Activated T-helper 2 cell treated with anti-CD3 and anti-CD28 coated beads, Interferon-gamma antibody, Interleukin-2, Interleukin-4, amounts not matched to agents 10 μg/mL and 5 μg/mL and 100 μg/mL, durations not matched to agents 14 hours and 24 hours and 36 hours (primary cell): ENCODE measurements around the gene CDC14B. TPM values are rescaled to one million over a fixed set of nuclear protein-coding genes. Genes with fewer than 3 reads are reported as not detected.
"Not testable (repeated sequence)": the region's sequence is repeated elsewhere in the genome, so short reads cannot be mapped to it uniquely, and the experiment has no call there.

Source experiments
- DNase-seq: peaks from one replicate; pipeline ENCODE4 v3.0.0; 2021; ENCODE audit warnings: low spot score
- H3K27ac Mint-ChIP-seq: one replicate; pipeline ENCODE4 v1.8.0; 2021; ENCODE audit warnings: mixed read lengths
- H3K27me3 Mint-ChIP-seq: one replicate; pipeline ENCODE4 v1.8.0; 2021; ENCODE audit warnings: low read depth, mixed read lengths
- H3K36me3 Mint-ChIP-seq: one replicate; pipeline ENCODE4 v1.8.0; 2021; ENCODE audit warnings: low read depth, mixed read lengths
- H3K4me1 Mint-ChIP-seq: one replicate; pipeline ENCODE4 v1.8.0; 2021; ENCODE audit warnings: low read depth, mixed read lengths
- H3K4me3 Mint-ChIP-seq: one replicate; pipeline ENCODE4 v1.8.0; 2021; ENCODE audit warnings: low read depth, mild to moderate bottlenecking, moderate library complexity, mixed read lengths
- H3K9me3 Mint-ChIP-seq: one replicate; pipeline ENCODE4 v1.8.0; 2021; ENCODE audit warnings: mixed read lengths
- intact Hi-C: fragments of 100-400 bp; cut with micrococcal nuclease; formaldehyde crosslinking; loops from one replicate; pipeline ENCODE4 v1.15.1; 2023
- total RNA-seq: library from RNA; stranded (reverse); gene quantifications from 2 replicates; pipeline ENCODE4 v1.2.3, GENCODE V29; 2022

The CDC14B gene
- total RNA-seq, 1 donor from 2014 or later = 6.5 TPM

DNA sequence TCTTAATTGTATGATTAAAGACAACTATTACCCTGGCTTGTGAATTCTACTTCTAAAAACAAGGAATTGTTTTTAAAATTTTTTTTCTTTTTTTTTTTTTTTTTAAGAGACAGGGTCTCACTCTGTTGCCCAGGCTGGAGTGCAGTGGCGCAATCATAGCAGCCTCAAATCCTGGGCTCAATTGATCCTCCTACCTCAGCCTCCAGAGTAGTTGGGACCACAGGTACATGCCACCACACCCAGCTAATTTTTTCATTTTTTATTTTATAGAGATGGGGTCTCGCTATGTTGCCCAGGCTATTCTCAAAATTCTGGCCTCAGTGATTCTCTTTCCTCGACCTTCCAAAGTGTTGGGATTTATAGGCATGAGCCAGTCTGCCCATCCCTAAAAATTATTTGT, 107.4 kb downstream of the CDC14B start:
- no peak for DNase-seq
- Mint-ChIP-seq H3K27me3 (no peaks in the 10 kb centered on the region), H3K4me3 (no peak overlapping the region), H3K27ac (no peak overlapping the region), H3K4me1 (peaks cover 1% of the 10 kb centered on the region), H3K36me3 (no peaks in the 10 kb centered on the region), H3K9me3 (no peaks in the 10 kb centered on the region)
- intact Hi-C loops = no loop called here

DNA sequence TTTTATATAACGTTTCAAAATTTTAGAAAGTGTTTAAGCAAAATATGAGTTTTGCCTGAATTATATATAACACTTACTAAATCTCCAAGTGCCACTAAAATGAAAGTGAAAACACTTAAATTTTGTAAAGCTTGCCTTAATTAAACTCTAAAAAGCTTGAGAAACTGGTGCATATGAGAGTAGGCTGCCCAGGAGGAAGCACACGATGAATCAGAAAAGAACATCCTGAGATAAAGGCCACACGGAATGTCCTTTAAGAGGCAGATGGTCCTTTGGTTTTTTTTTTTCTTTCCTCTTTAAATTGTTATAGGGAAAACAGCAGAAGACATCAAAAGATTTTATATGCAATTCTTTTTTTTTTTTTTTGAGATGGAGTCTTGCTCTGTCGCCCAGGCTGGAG, 109.4 kb downstream of the CDC14B start:
- H3K27me3 Mint-ChIP-seq = no peaks in the 10 kb centered on the region
- intact Hi-C loops = no loop called here
- DNase-seq = no peak
- H3K27ac Mint-ChIP-seq = no peak overlapping the region
- H3K36me3 Mint-ChIP-seq = no peaks in the 10 kb centered on the region
- H3K9me3 Mint-ChIP-seq = no peaks in the 10 kb centered on the region
- H3K4me1 Mint-ChIP-seq = peaks cover 1% of the 10 kb centered on the region
- no peak overlapping the region for H3K4me3 Mint-ChIP-seq

DNA sequence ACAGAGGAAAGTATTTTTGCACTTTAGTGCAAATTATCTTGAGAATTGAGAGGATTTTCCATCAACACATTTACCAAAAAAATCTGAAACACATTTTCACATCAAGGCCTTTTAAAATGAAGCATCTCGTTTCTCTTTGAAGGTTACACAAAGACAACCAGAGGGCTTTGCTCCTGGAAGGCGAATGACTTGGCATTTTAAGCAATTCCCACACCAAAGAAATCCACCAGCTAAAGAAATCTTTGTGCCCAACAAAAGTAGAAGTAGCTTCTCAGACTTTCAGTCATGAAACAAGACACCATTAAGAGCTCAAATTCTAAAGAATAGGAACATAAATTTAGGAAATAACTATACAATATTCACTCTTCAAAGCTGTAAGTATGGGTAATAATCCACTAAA, 109.8 kb downstream of the CDC14B start:
- H3K4me3 Mint-ChIP-seq = no peak overlapping the region
- H3K36me3 Mint-ChIP-seq = no peaks in the 10 kb centered on the region
- DNase-seq = no peak
- no peak overlapping the region for H3K27ac Mint-ChIP-seq
- peaks cover 1% of the 10 kb centered on the region for H3K4me1 Mint-ChIP-seq
- no peaks in the 10 kb centered on the region for H3K27me3 Mint-ChIP-seq
- no peaks in the 10 kb centered on the region for H3K9me3 Mint-ChIP-seq
- intact Hi-C loops = no loop called here

DNA sequence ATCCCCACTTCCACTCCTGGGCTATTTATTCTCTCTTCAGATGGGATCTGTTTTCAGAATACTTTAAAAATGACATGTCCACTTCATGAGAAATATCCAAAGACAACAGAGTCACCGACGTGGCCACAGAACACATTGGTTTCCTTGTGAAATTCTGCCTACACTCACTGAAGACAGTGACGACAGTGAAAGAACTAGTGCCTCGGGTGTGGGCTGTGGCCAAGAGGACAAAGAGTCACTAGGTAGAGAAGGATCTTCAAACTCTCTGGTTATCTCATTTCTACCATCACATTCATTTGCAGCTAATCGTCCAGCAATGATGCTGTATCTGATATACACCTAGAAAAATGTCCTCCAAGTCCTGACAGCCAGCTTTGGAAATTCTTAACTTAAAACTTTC, 110.6 kb downstream of the CDC14B start:
- Mint-ChIP-seq H3K4me1 (peaks cover 1% of the 10 kb centered on the region), H3K36me3 (no peaks in the 10 kb centered on the region), H3K27ac (no peak overlapping the region), H3K4me3 (no peak overlapping the region), H3K9me3 (no peaks in the 10 kb centered on the region), H3K27me3 (no peaks in the 10 kb centered on the region)
- no peak for DNase-seq
- intact Hi-C loops = no loop called here

DNA sequence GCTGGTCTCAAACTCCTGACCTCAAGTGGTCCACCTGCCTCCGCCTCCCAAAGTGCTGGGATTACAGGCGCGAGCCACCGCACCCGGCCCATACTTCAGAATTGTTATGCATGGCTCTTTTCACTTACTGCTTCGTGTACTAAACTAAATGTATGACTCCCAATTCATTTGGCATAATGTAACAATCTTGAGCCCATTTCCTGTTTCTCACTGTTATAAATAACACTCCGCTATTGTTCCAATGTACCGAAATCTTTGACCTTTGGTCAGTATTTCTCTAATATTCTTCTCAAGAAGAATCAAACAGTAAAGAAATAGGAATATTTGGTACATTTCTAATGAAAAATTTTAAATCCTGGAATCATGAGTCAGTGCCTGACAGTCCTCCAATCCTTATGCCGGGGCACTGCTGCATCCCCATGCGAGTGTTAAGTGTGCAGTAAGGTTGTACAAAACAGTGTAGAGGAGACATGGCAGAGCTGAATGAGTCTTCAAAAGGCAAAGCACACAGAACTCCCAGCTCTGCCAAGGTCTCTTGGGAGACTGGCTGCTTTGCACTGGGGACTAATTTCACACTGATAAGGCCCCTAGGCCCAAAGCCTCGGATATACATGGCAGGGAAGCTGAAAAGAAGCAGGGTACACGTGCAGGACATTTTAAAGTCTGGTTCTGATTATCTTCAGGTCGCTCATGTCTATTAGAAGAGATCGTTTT, 111.3 kb downstream of the CDC14B start:
- Mint-ChIP-seq H3K4me3 (no peak overlapping the region), H3K27ac (no peak overlapping the region), H3K27me3 (no peaks in the 10 kb centered on the region), H3K9me3 (no peaks in the 10 kb centered on the region), H3K4me1 (peaks cover 1% of the 10 kb centered on the region), H3K36me3 (no peaks in the 10 kb centered on the region)
- intact Hi-C loops = no loop called here
- no peak for DNase-seq

DNA sequence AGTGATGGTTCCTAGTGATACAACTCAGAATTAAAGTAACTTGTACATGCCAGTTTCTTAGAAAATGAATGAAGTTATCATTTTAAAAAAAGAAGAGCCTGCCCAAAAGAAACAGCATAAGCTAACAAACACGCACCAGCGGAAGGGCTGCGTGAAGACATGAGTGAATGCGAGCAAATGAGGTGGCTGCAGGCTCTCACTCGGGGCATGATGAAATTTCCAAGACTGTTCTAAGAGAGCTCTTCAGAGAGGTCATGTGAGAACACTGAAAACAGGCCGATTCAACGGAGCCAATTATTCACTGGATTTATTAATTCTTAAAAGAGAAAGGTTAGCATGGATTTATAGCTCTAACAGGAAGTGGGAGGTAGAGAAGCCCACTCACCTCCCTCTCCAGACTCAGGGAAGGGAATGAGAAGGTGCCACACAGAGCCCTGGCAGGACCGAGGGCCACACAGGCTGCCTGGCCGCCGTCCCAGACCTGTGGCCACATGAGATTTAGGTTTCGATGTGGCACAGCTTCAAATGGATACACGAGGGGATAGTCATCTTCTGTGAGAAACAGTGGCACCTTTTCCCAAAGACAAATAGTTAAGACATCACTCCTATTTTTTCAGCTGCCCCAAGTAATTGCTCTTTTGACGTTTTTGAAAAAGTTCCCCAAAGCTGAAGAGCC, 114.2 kb downstream of the CDC14B start:
- Mint-ChIP-seq H3K4me1 (peaks cover 1% of the 10 kb centered on the region), H3K9me3 (no peaks in the 10 kb centered on the region), H3K27ac (no peak overlapping the region)

DNA sequence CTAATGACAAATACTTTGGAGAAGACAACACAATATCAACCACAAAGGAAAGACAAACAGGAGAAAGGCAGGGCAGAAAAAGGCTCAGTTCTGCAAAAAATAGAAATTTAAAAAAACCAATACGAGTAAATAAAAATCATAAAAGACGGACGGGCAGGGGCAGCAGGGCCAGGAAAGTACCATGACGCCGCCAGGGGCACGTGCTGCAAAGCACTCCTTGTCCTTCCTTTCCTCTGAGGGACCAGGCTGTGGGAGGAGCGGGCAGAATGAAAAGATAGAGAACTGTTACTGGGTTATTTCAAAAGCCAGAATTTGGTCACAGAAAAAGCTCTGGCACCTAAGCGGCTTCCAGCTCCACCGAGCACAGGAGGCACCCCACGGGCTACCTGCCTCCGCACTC, 115.7 kb downstream of the CDC14B start:
- Mint-ChIP-seq H3K36me3 (no peaks in the 10 kb centered on the region), H3K4me3 (no peak overlapping the region), H3K9me3 (no peaks in the 10 kb centered on the region), H3K27me3 (no peaks in the 10 kb centered on the region), H3K4me1 (no peaks in the 10 kb centered on the region), H3K27ac (no peak overlapping the region)
- intact Hi-C loops = no loop called here
- no peak for DNase-seq

More for the DNA sequence above, 114.2 kb downstream of the CDC14B start:
- intact Hi-C loops = no loop called here
- no peak for DNase-seq
- Mint-ChIP-seq H3K4me3 (no peak overlapping the region), H3K27me3 (no peaks in the 10 kb centered on the region), H3K36me3 (no peaks in the 10 kb centered on the region)

DNA sequence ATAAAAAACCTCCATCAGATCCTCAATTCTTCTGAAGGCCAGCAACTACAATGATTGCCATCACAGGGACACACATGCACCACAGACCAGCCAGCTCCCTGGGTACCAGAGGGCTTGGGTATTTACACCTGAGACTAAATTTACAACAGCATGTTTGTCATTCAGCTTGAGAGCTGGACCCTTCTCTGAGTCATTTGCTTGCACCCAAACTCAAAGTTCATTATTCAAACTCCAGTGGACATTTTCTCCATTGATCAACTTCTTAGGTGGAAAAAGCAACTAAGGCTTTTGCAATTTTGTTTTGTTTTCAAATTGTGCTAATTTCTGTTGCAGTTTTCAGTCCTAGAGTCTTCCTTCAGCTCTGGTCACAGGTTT, 116.3 kb downstream of the CDC14B start:
- H3K27ac Mint-ChIP-seq, H3K36me3 Mint-ChIP-seq, H3K9me3 Mint-ChIP-seq, intact Hi-C loops, H3K4me3 Mint-ChIP-seq, H3K27me3 Mint-ChIP-seq, DNase-seq, H3K4me1 Mint-ChIP-seq: not testable (repeated sequence)

DNA sequence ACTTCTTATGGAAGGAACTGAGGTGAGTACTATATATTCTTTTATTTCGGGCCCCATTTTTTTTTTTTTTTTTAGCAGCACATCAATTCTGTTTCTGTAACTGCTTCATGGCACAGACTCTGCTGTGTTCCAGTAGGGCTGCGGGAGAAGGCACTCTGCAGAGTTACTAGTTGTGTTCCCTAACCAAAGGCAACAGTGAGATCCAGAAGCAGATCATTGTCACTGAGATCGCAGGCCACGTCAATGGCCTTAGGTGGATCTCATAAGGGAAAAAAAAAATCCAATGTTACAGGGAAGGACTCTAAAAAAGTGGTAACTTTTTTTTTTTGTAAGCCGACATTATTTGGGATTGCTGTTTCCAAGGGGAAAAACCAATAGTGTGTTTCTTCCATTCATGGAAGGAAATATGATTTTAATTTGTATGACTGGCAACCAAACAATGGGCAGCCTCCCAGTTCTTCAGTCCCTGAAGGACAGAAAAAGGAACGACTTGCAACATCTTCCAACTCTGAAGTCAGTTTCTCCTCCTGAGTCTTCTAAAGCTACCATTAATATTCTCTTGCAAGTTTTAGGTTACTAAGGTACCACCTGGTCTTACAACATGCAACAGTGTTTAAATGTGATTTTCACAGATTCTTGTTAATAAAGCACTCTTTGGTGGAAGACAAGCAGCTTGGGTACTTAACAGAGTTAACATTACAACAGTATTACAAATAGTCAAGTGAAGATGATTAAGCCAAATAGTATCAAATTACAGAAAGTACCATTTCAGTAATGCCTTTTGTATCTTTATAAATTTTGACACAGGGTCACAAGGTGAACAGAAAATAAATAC, 116.9 kb downstream of the CDC14B start:
- Mint-ChIP-seq H3K9me3 (no peaks in the 10 kb centered on the region), H3K27me3 (no peaks in the 10 kb centered on the region), H3K4me1 (no peaks in the 10 kb centered on the region), H3K36me3 (no peaks in the 10 kb centered on the region), H3K27ac (no peak overlapping the region), H3K4me3 (no peak overlapping the region)
- intact Hi-C loops = no loop called here
- no peak for DNase-seq

DNA sequence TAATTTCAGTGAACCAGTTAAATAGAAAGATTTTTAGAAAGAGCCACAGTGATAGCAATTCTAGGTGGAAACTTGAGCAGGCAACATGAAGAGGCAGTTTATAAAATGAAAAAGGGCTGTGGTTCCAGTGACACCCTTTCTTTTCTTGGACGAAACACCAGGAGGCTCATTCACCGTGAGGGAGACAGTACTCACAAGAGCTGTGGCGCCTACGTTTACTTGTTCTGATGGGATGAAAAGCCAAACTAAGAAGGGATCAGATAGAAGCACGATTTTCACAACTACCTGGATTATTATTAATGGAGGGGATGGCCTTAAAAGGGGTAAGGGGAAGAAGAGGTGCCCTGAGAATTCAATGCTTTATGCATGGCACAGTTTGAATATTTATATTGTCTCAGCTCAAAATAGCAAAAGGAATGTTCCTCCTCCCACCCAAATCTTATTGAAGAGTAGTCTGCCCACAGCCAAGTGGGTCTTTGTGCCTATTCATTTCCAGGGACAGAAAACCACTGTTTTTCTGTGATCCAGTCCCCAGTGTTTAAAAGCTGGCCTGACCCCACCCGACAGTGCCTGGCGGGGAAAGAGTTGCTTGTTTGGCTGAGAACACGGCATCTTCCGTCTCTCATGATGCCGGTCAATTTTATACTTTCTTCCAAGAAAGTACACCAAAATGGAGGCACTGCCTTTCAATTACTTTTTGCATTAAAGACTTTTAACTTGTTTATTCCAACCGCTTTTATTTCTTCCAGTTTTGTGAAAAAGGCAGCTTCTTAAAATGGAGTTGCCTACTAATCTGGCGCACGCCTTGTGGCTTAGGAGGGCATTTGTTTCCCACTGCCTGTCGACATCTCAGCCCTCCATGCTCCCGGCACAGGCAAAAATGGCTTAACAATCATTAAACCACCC, 117.8 kb downstream of the CDC14B start:
- Mint-ChIP-seq H3K4me1 (no peaks in the 10 kb centered on the region), H3K9me3 (no peaks in the 10 kb centered on the region), H3K36me3 (no peaks in the 10 kb centered on the region), H3K27ac (no peak overlapping the region), H3K4me3 (no peak overlapping the region), H3K27me3 (no peaks in the 10 kb centered on the region)
- intact Hi-C loops = no loop called here
- DNase-seq = no peak

DNA sequence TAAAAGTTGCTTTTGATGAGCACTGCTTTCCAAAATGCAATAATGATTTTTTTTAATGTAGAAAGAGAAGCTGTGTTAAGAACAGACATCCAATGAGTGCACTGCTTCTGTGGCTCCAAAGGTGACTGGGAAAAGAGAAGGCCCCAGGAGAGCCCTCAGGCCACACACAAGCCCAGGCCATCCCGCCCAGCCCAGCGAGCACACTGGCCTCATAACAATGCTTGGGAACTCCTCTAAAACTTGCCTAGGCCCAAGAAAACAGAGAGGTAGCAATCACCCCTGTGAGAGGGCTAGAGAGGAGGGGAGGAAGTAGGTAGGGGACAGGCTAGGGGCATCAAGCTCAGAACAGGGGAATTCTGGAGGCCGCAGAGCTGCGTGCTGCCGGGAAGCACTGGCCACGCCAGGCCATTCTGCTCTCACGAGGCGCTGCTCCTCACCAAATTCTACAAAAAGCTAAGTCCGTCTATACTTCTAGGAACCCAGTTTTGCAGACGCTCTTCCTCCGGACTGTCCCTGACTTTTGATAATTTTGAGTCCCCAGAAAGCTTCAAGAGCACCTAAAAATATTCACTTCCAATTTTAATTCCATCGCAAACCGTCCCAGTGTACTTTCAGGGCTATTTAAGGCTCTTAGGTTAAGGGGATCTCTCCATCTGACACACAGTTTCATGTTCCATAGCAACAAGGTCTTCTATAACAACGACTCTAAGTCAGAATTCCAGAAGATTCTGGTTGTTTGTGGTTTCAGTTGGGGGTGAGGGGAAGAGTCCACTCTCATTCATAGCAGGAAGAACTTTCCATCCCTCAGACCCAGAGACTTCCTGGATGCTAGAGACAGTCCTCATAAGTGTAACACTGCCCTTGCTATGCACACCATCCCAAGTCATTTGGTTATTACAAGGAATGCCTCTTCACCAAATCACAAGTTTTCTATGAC, 118.7 kb downstream of the CDC14B start:
- no peaks in the 10 kb centered on the region for H3K4me1 Mint-ChIP-seq
- no peaks in the 10 kb centered on the region for H3K36me3 Mint-ChIP-seq
- H3K9me3 Mint-ChIP-seq = no peaks in the 10 kb centered on the region
- no peak for DNase-seq
- intact Hi-C loops = no loop called here
- H3K4me3 Mint-ChIP-seq = no peak overlapping the region
- no peak overlapping the region for H3K27ac Mint-ChIP-seq
- H3K27me3 Mint-ChIP-seq = no peaks in the 10 kb centered on the region

DNA sequence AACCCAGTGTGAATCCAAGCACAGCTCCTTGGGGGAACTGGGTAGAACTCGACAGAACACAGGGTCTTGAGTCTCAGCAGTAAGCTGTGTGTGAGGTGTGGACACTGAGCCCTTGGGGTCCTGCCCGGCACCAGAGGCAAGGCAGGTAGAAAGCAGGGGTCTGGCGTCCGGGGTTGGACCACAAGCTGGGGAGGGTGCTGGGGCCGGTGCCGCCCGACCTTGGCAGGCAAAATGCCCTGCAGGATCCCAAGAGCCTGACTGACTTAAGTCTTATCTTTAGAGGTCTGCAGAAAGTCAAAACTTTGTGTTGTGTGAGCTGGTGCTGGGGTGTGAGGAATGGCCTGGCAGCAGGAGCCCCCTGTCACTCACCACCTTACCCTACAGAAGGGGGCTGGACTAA, 120.4 kb downstream of the CDC14B start:
- Mint-ChIP-seq H3K27ac (no peak overlapping the region), H3K4me3 (no peak overlapping the region)
- intact Hi-C loops = no loop called here

More for the DNA sequence above, 120.4 kb downstream of the CDC14B start:
- no peaks in the 10 kb centered on the region for H3K27me3 Mint-ChIP-seq
- H3K4me1 Mint-ChIP-seq = no peaks in the 10 kb centered on the region
- no peak for DNase-seq
- H3K9me3 Mint-ChIP-seq = no peaks in the 10 kb centered on the region
- no peaks in the 10 kb centered on the region for H3K36me3 Mint-ChIP-seq
